Measurements from ENCODE around the gene MST1R. TPM values are rescaled to one million over a fixed set of nuclear protein-coding genes. Genes with fewer than 3 reads are reported as not detected.
A peak's percentile ranks its signal among the peaks of the same experiment; 100 is the strongest.

The MST1R gene
- total RNA-seq, 1 donor from 2014 or later = 0.57 TPM

GRCh38 chr3:49842843-49843517 is 60.7 kb downstream of the MST1R start:
- H3K36me3 Mint-ChIP-seq (ENCODE audit: low read depth, unreplicated experiment) = peaks cover 9% of the 10 kb centered on the region
- no peak overlapping the region for H3K27ac Mint-ChIP-seq (ENCODE audit: unreplicated experiment)
- H3K4me1 Mint-ChIP-seq (ENCODE audit: low read depth, unreplicated experiment) = peaks cover 3% of the 10 kb centered on the region
- no peaks in the 10 kb centered on the region for H3K9me3 ChIP-seq (ENCODE audit: insufficient read depth, low read depth, low read length)
- FAIRE-seq (no peak), DNase-seq (ENCODE audit: low read depth) (no peak)
- no peaks in the 10 kb centered on the region for H3K27me3 Mint-ChIP-seq (ENCODE audit: low read depth, unreplicated experiment)
- no peak overlapping the region for H2AFZ ChIP-seq (ENCODE audit: low read depth, low read length)
- H3K36me3 ChIP-seq (ENCODE audit: insufficient read depth, low read length) = peaks cover 4% of the 10 kb centered on the region
- H3K9me3 Mint-ChIP-seq (ENCODE audit: unreplicated experiment) = peaks cover 3% of the 10 kb centered on the region
- H3K27me3 ChIP-seq (ENCODE audit: insufficient read depth, low read length) = no peaks in the 10 kb centered on the region
- H3K79me2 ChIP-seq (ENCODE audit: insufficient read depth, low read length) = no peaks in the 10 kb centered on the region
- H3K4me3 Mint-ChIP-seq (ENCODE audit: unreplicated experiment) = no peak overlapping the region
- no peaks in the 10 kb centered on the region for H4K20me1 ChIP-seq (ENCODE audit: insufficient read depth, low read length)
- no peak overlapping the region for H3K27ac ChIP-seq (ENCODE audit: low read depth, low read length)
- no peak overlapping the region for H3K4me3 ChIP-seq (ENCODE audit: insufficient read depth, low read depth, low read length)
- H3K4me1 ChIP-seq (ENCODE audit: insufficient read depth, low read length) = peaks cover 8% of the 10 kb centered on the region
- H3K4me2 ChIP-seq (ENCODE audit: low read length) = no peak overlapping the region
- TF ChIP-seq EZH2 (IDR thresholded peaks at IDR 0.05; ENCODE audit: insufficient read depth, low read length) = no peak
- TF ChIP-seq CTCF (IDR thresholded peaks at IDR 0.05; ENCODE audit: insufficient read depth, low read depth, low read length) = no peak
- no peak overlapping the region for H3K9ac ChIP-seq (ENCODE audit: low read length)

- H3K27ac Mint-ChIP-seq (ENCODE audit: unreplicated experiment) = no peak overlapping the region
- Histone ChIP-seq H3K79me2 (ENCODE audit: insufficient read depth, low read length) (no peaks in the 10 kb centered on the region), H3K36me3 (ENCODE audit: insufficient read depth, low read length) (peaks cover 4% of the 10 kb centered on the region), H3K4me3 (ENCODE audit: insufficient read depth, low read depth, low read length) (no peak overlapping the region), H2AFZ (ENCODE audit: low read depth, low read length) (no peak overlapping the region), H3K9me3 (ENCODE audit: insufficient read depth, low read depth, low read length) (no peaks in the 10 kb centered on the region), H3K27ac (ENCODE audit: low read depth, low read length) (no peak overlapping the region), H3K9ac (ENCODE audit: low read length) (no peak overlapping the region), H3K27me3 (ENCODE audit: insufficient read depth, low read length) (no peaks in the 10 kb centered on the region), H4K20me1 (ENCODE audit: insufficient read depth, low read length) (no peaks in the 10 kb centered on the region), H3K4me1 (ENCODE audit: insufficient read depth, low read length) (peaks cover 8% of the 10 kb centered on the region), H3K4me2 (ENCODE audit: low read length) (no peak overlapping the region)
- peak overlapping the region; percentile 9 for H3K4me3 Mint-ChIP-seq (ENCODE audit: unreplicated experiment)
- H3K27me3 Mint-ChIP-seq (ENCODE audit: low read depth, unreplicated experiment) = no peaks in the 10 kb centered on the region
- H3K9me3 Mint-ChIP-seq (ENCODE audit: unreplicated experiment) = peaks cover 3% of the 10 kb centered on the region
- FAIRE-seq (no peak), DNase-seq (ENCODE audit: low read depth) (no peak)
- no peak for TF ChIP-seq EZH2 (IDR thresholded peaks at IDR 0.05; ENCODE audit: insufficient read depth, low read length)
- no peak for TF ChIP-seq CTCF (IDR thresholded peaks at IDR 0.05; ENCODE audit: insufficient read depth, low read depth, low read length)
- peaks cover 9% of the 10 kb centered on the region for H3K36me3 Mint-ChIP-seq (ENCODE audit: low read depth, unreplicated experiment)
- H3K4me1 Mint-ChIP-seq (ENCODE audit: low read depth, unreplicated experiment) = peaks cover 3% of the 10 kb centered on the region
These were observed 61.9 kb downstream of the MST1R start for GRCh38 chr3:49841806-49842205.

DNA sequence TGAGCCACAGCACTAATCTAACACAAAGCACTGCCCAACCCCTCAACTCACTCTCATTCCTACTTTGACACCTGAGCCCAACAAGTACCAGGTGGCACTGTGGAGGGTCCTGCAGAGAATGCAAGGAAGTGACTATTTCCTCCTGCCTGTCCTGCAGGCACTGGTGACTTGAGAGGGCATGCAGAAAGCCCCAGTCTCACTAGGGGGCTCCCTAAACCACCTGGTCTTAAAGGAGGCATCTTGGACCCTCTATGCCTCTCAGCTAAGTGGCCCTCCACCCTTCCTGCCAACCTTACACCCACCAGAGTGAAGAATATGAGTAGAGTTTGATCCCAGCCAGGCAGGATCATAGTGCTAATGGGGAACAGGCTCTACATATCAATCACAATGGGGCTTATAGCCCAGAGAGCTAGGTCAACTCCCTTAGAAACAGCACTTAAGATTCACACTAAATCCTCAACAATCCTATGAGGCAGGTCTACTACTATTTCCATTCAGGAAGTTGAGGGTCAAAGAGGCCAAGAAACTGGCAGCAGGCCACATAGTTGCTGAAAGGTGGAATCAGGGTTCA is 62.5 kb downstream of the MST1R start:
- Histone ChIP-seq H3K79me2 (ENCODE audit: insufficient read depth, low read length) (no peaks in the 10 kb centered on the region), H3K4me3 (ENCODE audit: insufficient read depth, low read depth, low read length) (no peak overlapping the region), H2AFZ (ENCODE audit: low read depth, low read length) (no peak overlapping the region), H3K4me1 (ENCODE audit: insufficient read depth, low read length) (peaks cover 8% of the 10 kb centered on the region), H4K20me1 (ENCODE audit: insufficient read depth, low read length) (no peaks in the 10 kb centered on the region), H3K4me2 (ENCODE audit: low read length) (no peak overlapping the region), H3K36me3 (ENCODE audit: insufficient read depth, low read length) (peaks cover 4% of the 10 kb centered on the region), H3K9ac (ENCODE audit: low read length) (no peak overlapping the region), H3K9me3 (ENCODE audit: insufficient read depth, low read depth, low read length) (no peaks in the 10 kb centered on the region), H3K27ac (ENCODE audit: low read depth, low read length) (no peak overlapping the region), H3K27me3 (ENCODE audit: insufficient read depth, low read length) (no peaks in the 10 kb centered on the region)
- Mint-ChIP-seq H3K9me3 (ENCODE audit: unreplicated experiment) (peaks cover 3% of the 10 kb centered on the region), H3K36me3 (ENCODE audit: low read depth, unreplicated experiment) (peaks cover 9% of the 10 kb centered on the region), H3K4me3 (ENCODE audit: unreplicated experiment) (no peak overlapping the region), H3K27me3 (ENCODE audit: low read depth, unreplicated experiment) (no peaks in the 10 kb centered on the region), H3K27ac (ENCODE audit: unreplicated experiment) (no peak overlapping the region), H3K4me1 (ENCODE audit: low read depth, unreplicated experiment) (peaks cover 3% of the 10 kb centered on the region)
- FAIRE-seq (no peak), DNase-seq (ENCODE audit: low read depth) (no peak)
- no peak for TF ChIP-seq EZH2 (IDR thresholded peaks at IDR 0.05; ENCODE audit: insufficient read depth, low read length)
- TF ChIP-seq CTCF (IDR thresholded peaks at IDR 0.05; ENCODE audit: insufficient read depth, low read depth, low read length) = peak; percentile 24

Data from astrocyte (in vitro differentiated cells and primary cell).